GM12878 (cell line): Measurements from ENCODE around the gene PRAMEF4. TPM values are rescaled to one million over a fixed set of nuclear protein-coding genes. Genes with fewer than 3 reads are reported as not detected.

Experiments
- polyA plus RNA-seq, 11 experiments: library from polyadenylated mRNA; depleted of rRNA in 4 of 11; unstranded in 6 of 11; stranded (reverse) in 5 of 11; fragments of >200 nt; fragmentation: Nextera tagmentation in 4 of 11; fragmentation: Illumina TruSeq in 1 of 11; extraction: Ambion mirVana in 4 of 11; extraction: Trizol in 1 of 11; gene quantifications; 1 replicate in 1 of 11; 2 replicates in 10 of 11; pipeline versions ENCODE4 v1.2.1 to v1.2.3, GENCODE V29; 2011 to 2016; ENCODE audit warnings: inconsistent platforms in 2 of 11, missing spikeins in 2 of 11, low read depth in 1 of 11
- small RNA-seq: library from RNA; depleted of rRNA; stranded (forward); fragments of <200 nt; gene quantifications from one replicate; pipeline ENCODE3, GENCODE V24; 2014
- total RNA-seq, 4 experiments: library from RNA; depleted of rRNA in 3 of 4; stranded (reverse); fragments of >200 nt in 3 of 4; fragmentation: Illumina TruSeq in 1 of 4; extraction: Trizol in 1 of 4; gene quantifications; 2 replicates each; pipeline versions ENCODE4 v1.2.1 to v1.2.3, GENCODE V29; 2013 to 2021

The PRAMEF4 gene
- total and polyA plus RNA-seq, 10 of the 15 experiments (the other 5 are each of a cell fraction or from before 2014, with no cell fraction given): not detected

Small RNA genes within 50 kb of the gene (small RNA-seq; reads per million reads assigned to genes)
- not detected for gene RNU6-1072P

Other genes with a start within 250 kb of the PRAMEF4 start
Only the 7 nearest of the 15 such genes appear.
- gene PRAMEF1, start 94.8 kb downstream of the PRAMEF4 start, total RNA-seq (2014; rRNA removed): not detected in 2 replicates
- not detected in 2 replicates for gene PRAMEF1, start 94.8 kb downstream of the PRAMEF4 start, total RNA-seq (2014; rRNA removed; fragmentation: Illumina TruSeq; extraction: Trizol)
- gene PRAMEF1, start 94.8 kb downstream of the PRAMEF4 start, total RNA-seq (2021): not detected in 2 replicates
- not detected in 2 replicates for gene PRAMEF1, start 94.8 kb downstream of the PRAMEF4 start, polyA plus RNA-seq (2011; rRNA removed)
- not detected in 2 replicates for gene PRAMEF1, start 94.8 kb downstream of the PRAMEF4 start, polyA plus RNA-seq (2014; fragmentation: Illumina TruSeq; extraction: Trizol)
- gene PRAMEF1, start 94.8 kb downstream of the PRAMEF4 start, polyA plus RNA-seq (2014; fragmentation: Nextera tagmentation; extraction: Ambion mirVana): not detected
- not detected in 2 replicates for gene PRAMEF1, start 94.8 kb downstream of the PRAMEF4 start, polyA plus RNA-seq (2014; rRNA removed)
- gene PRAMEF1, start 94.8 kb downstream of the PRAMEF4 start, polyA plus RNA-seq (2016; fragmentation: Nextera tagmentation; extraction: Ambion mirVana): not detected
- gene PRAMEF11, start 54.8 kb downstream of the PRAMEF4 start, total RNA-seq (2014; rRNA removed): not detected in 2 replicates
- gene PRAMEF11, start 54.8 kb downstream of the PRAMEF4 start, total RNA-seq (2014; rRNA removed; fragmentation: Illumina TruSeq; extraction: Trizol): not detected in 2 replicates
- gene PRAMEF11, start 54.8 kb downstream of the PRAMEF4 start, total RNA-seq (2021): not detected in 2 replicates
- gene PRAMEF11, start 54.8 kb downstream of the PRAMEF4 start, polyA plus RNA-seq (2011; rRNA removed): not detected in 2 replicates
- gene PRAMEF11, start 54.8 kb downstream of the PRAMEF4 start, polyA plus RNA-seq (2014; fragmentation: Illumina TruSeq; extraction: Trizol): not detected in 2 replicates
- gene PRAMEF11, start 54.8 kb downstream of the PRAMEF4 start, polyA plus RNA-seq (2014; fragmentation: Nextera tagmentation; extraction: Ambion mirVana): not detected
- gene PRAMEF11, start 54.8 kb downstream of the PRAMEF4 start, polyA plus RNA-seq (2014; rRNA removed): not detected in 2 replicates
- gene PRAMEF11, start 54.8 kb downstream of the PRAMEF4 start, polyA plus RNA-seq (2016; fragmentation: Nextera tagmentation; extraction: Ambion mirVana): not detected
- not detected in 2 replicates for gene HNRNPCL1, start 37.5 kb downstream of the PRAMEF4 start, total RNA-seq (2014; rRNA removed)
- gene HNRNPCL1, start 37.5 kb downstream of the PRAMEF4 start, total RNA-seq (2014; rRNA removed; fragmentation: Illumina TruSeq; extraction: Trizol): not detected in 2 replicates
- not detected in 2 replicates for gene HNRNPCL1, start 37.5 kb downstream of the PRAMEF4 start, total RNA-seq (2021)
- not detected in 2 replicates for gene HNRNPCL1, start 37.5 kb downstream of the PRAMEF4 start, polyA plus RNA-seq (2011; rRNA removed)
- gene HNRNPCL1, start 37.5 kb downstream of the PRAMEF4 start, polyA plus RNA-seq (2014; fragmentation: Illumina TruSeq; extraction: Trizol): not detected in 2 replicates
- not detected for gene HNRNPCL1, start 37.5 kb downstream of the PRAMEF4 start, polyA plus RNA-seq (2014; fragmentation: Nextera tagmentation; extraction: Ambion mirVana)
- not detected in 2 replicates for gene HNRNPCL1, start 37.5 kb downstream of the PRAMEF4 start, polyA plus RNA-seq (2014; rRNA removed)
- not detected for gene HNRNPCL1, start 37.5 kb downstream of the PRAMEF4 start, polyA plus RNA-seq (2016; fragmentation: Nextera tagmentation; extraction: Ambion mirVana)
- not detected in 2 replicates for gene PRAMEF2, start 29.1 kb downstream of the PRAMEF4 start, total RNA-seq (2014; rRNA removed)
- not detected in 2 replicates for gene PRAMEF2, start 29.1 kb downstream of the PRAMEF4 start, total RNA-seq (2014; rRNA removed; fragmentation: Illumina TruSeq; extraction: Trizol)
- gene PRAMEF2, start 29.1 kb downstream of the PRAMEF4 start, total RNA-seq (2021): not detected in 2 replicates
- gene PRAMEF2, start 29.1 kb downstream of the PRAMEF4 start, polyA plus RNA-seq (2011; rRNA removed): not detected in 2 replicates
- not detected in 2 replicates for gene PRAMEF2, start 29.1 kb downstream of the PRAMEF4 start, polyA plus RNA-seq (2014; fragmentation: Illumina TruSeq; extraction: Trizol)
- not detected for gene PRAMEF2, start 29.1 kb downstream of the PRAMEF4 start, polyA plus RNA-seq (2014; fragmentation: Nextera tagmentation; extraction: Ambion mirVana)
- gene PRAMEF2, start 29.1 kb downstream of the PRAMEF4 start, polyA plus RNA-seq (2014; rRNA removed): not detected in 2 replicates
- gene PRAMEF2, start 29.1 kb downstream of the PRAMEF4 start, polyA plus RNA-seq (2016; fragmentation: Nextera tagmentation; extraction: Ambion mirVana): not detected
- gene PRAMEF10, start 12.1 kb upstream of the PRAMEF4 start, total RNA-seq (2014; rRNA removed): not detected in 2 replicates
- gene PRAMEF10, start 12.1 kb upstream of the PRAMEF4 start, total RNA-seq (2014; rRNA removed; fragmentation: Illumina TruSeq; extraction: Trizol): not detected in 2 replicates
- gene PRAMEF10, start 12.1 kb upstream of the PRAMEF4 start, total RNA-seq (2021): not detected in 2 replicates
- gene PRAMEF10, start 12.1 kb upstream of the PRAMEF4 start, polyA plus RNA-seq (2011; rRNA removed): not detected in 2 replicates
- gene PRAMEF10, start 12.1 kb upstream of the PRAMEF4 start, polyA plus RNA-seq (2014; fragmentation: Illumina TruSeq; extraction: Trizol): not detected in 2 replicates
- not detected for gene PRAMEF10, start 12.1 kb upstream of the PRAMEF4 start, polyA plus RNA-seq (2014; fragmentation: Nextera tagmentation; extraction: Ambion mirVana)
- not detected in 2 replicates for gene PRAMEF10, start 12.1 kb upstream of the PRAMEF4 start, polyA plus RNA-seq (2014; rRNA removed)
- gene PRAMEF10, start 12.1 kb upstream of the PRAMEF4 start, polyA plus RNA-seq (2016; fragmentation: Nextera tagmentation; extraction: Ambion mirVana): not detected
- gene PRAMEF7, start 30.4 kb upstream of the PRAMEF4 start, total RNA-seq (2014; rRNA removed): not detected in 2 replicates
- not detected in 2 replicates for gene PRAMEF7, start 30.4 kb upstream of the PRAMEF4 start, total RNA-seq (2014; rRNA removed; fragmentation: Illumina TruSeq; extraction: Trizol)
- gene PRAMEF7, start 30.4 kb upstream of the PRAMEF4 start, total RNA-seq (2021): not detected in 2 replicates
- not detected in 2 replicates for gene PRAMEF7, start 30.4 kb upstream of the PRAMEF4 start, polyA plus RNA-seq (2011; rRNA removed)
- gene PRAMEF7, start 30.4 kb upstream of the PRAMEF4 start, polyA plus RNA-seq (2014; fragmentation: Illumina TruSeq; extraction: Trizol): not detected in 2 replicates
- gene PRAMEF7, start 30.4 kb upstream of the PRAMEF4 start, polyA plus RNA-seq (2014; fragmentation: Nextera tagmentation; extraction: Ambion mirVana): not detected
- gene PRAMEF7, start 30.4 kb upstream of the PRAMEF4 start, polyA plus RNA-seq (2014; rRNA removed): not detected in 2 replicates
- gene PRAMEF7, start 30.4 kb upstream of the PRAMEF4 start, polyA plus RNA-seq (2016; fragmentation: Nextera tagmentation; extraction: Ambion mirVana): not detected
- gene PRAMEF6, start 61.4 kb upstream of the PRAMEF4 start, total RNA-seq (2014; rRNA removed): not detected in 2 replicates
- not detected in 2 replicates for gene PRAMEF6, start 61.4 kb upstream of the PRAMEF4 start, total RNA-seq (2014; rRNA removed; fragmentation: Illumina TruSeq; extraction: Trizol)
- gene PRAMEF6, start 61.4 kb upstream of the PRAMEF4 start, total RNA-seq (2021): not detected in 2 replicates
- gene PRAMEF6, start 61.4 kb upstream of the PRAMEF4 start, polyA plus RNA-seq (2011; rRNA removed): not detected in 2 replicates
- not detected in 2 replicates for gene PRAMEF6, start 61.4 kb upstream of the PRAMEF4 start, polyA plus RNA-seq (2014; fragmentation: Illumina TruSeq; extraction: Trizol)
- gene PRAMEF6, start 61.4 kb upstream of the PRAMEF4 start, polyA plus RNA-seq (2014; fragmentation: Nextera tagmentation; extraction: Ambion mirVana): under 1 TPM in 1 of 2 experiments, not detected in 1; 0.04 TPM
- not detected in 2 replicates for gene PRAMEF6, start 61.4 kb upstream of the PRAMEF4 start, polyA plus RNA-seq (2014; rRNA removed)
- not detected for gene PRAMEF6, start 61.4 kb upstream of the PRAMEF4 start, polyA plus RNA-seq (2016; fragmentation: Nextera tagmentation; extraction: Ambion mirVana)